ENCODE data around the gene ATP10A. TPM values are rescaled to one million over a fixed set of nuclear protein-coding genes. Genes with fewer than 3 reads are reported as not detected.

ATP10A gene
- total RNA-seq, 1 experiment from 2014 or later: 0.02 TPM

- no peaks in the 10 kb centered on the region for H3K27me3 ChIP-seq (ENCODE audit: insufficient read depth, low read length)
- H3K9me2 ChIP-seq (ENCODE audit: insufficient read depth): no peaks in the 10 kb centered on the region
- BruUV-seq (replicated peaks): no TSS peak
- H3K9ac ChIP-seq (ENCODE audit: low read length): no peak overlapping the region
- no peak overlapping the region for H3K4me3 ChIP-seq (replicated peaks in 1 of 2; ENCODE audit: low read depth in 1 of 2, low read length in 2 of 2)
- no peak for DNase-seq (ENCODE audit: low read depth, low spot score)
- no peaks in the 10 kb centered on the region for H3K79me2 ChIP-seq (ENCODE audit: insufficient read depth, low read length)
- ATAC-seq: no peak
- H3K27ac ChIP-seq (ENCODE audit: low read depth, low read length): no peak overlapping the region
- H4K20me1 ChIP-seq (ENCODE audit: insufficient read depth): no peaks in the 10 kb centered on the region
- peaks cover 6 to 46% of the 10 kb centered on the region in 2 experiments; a peak in 2 of 4 replicates for H3K9me3 ChIP-seq (ENCODE audit: control insufficient read depth in 1 of 2, insufficient read depth in 1 of 2, low read depth in 1 of 2, low read length in 2 of 2)
- ChIA-PET POLR2A (no interaction called here), RAD21 (ENCODE audit: low non-redundant PET in 1 of 2, low total read pairs in 2 of 2, uncharacterized antibody in 2 of 2, unreplicated experiment in 2 of 2) (no interaction called here), CTCF (no interaction called here)
- TF ChIP-seq SRF (IDR thresholded peaks at IDR 0.05; ENCODE audit: low read depth) (no peak), CTCF (IDR thresholded peaks at IDR 0.05 in 2 of 3, conservative IDR thresholded peaks at IDR 0.05 in 1 of 3; ENCODE audit: borderline replicate concordance in 1 of 3, insufficient read depth in 1 of 3, low read depth in 2 of 3, low read length in 2 of 3) (no peak), EGR1 (IDR thresholded peaks at IDR 0.05; ENCODE audit: low read depth) (no peak), JUND (IDR thresholded peaks at IDR 0.05) (no peak)
- H3K4me1 ChIP-seq (ENCODE audit: control insufficient read depth in 1 of 2, insufficient read depth in 2 of 2, low read length in 2 of 2): no peaks in the 10 kb centered on the region
- H3K4me2 ChIP-seq (ENCODE audit: low read length): no peak overlapping the region
- no peaks in the 10 kb centered on the region for H3K36me3 ChIP-seq (ENCODE audit: control insufficient read depth in 1 of 2, insufficient read depth in 2 of 2, low read length in 2 of 2)
- intact Hi-C loops (cut with micrococcal nuclease): no loop called here
- no peak overlapping the region for H2AFZ ChIP-seq (ENCODE audit: low read depth, low read length, poor library complexity, severe bottlenecking)
These were observed 168.3 kb downstream of the ATP10A start for GRCh38 chr15:25694823-25695312.

- Histone ChIP-seq H3K27ac (ENCODE audit: low read depth, low read length) (no peak overlapping the region), H3K4me1 (ENCODE audit: control insufficient read depth in 1 of 2, insufficient read depth in 2 of 2, low read length in 2 of 2) (no peaks in the 10 kb centered on the region), H3K9me3 (ENCODE audit: control insufficient read depth in 1 of 2, insufficient read depth in 1 of 2, low read depth in 1 of 2, low read length in 2 of 2) (peaks cover 6 to 47% of the 10 kb centered on the region in 2 experiments; a peak in 2 of 4 replicates), H3K4me2 (ENCODE audit: low read length) (no peak overlapping the region), H3K36me3 (ENCODE audit: control insufficient read depth in 1 of 2, insufficient read depth in 2 of 2, low read length in 2 of 2) (no peaks in the 10 kb centered on the region), H3K4me3 (replicated peaks in 1 of 2; ENCODE audit: low read depth in 1 of 2, low read length in 2 of 2) (no peak overlapping the region), H3K27me3 (ENCODE audit: insufficient read depth, low read length) (no peaks in the 10 kb centered on the region), H4K20me1 (ENCODE audit: insufficient read depth) (no peaks in the 10 kb centered on the region), H3K79me2 (ENCODE audit: insufficient read depth, low read length) (no peaks in the 10 kb centered on the region), H3K9ac (ENCODE audit: low read length) (no peak overlapping the region), H2AFZ (ENCODE audit: low read depth, low read length, poor library complexity, severe bottlenecking) (no peak overlapping the region), H3K9me2 (ENCODE audit: insufficient read depth) (no peaks in the 10 kb centered on the region)
- CTCF ChIA-PET: no interaction called here
- no peak for DNase-seq (ENCODE audit: low read depth, low spot score)
- intact Hi-C loops (cut with micrococcal nuclease): no loop called here
- POLR2A ChIA-PET: no interaction called here
- no peak for ATAC-seq
- RAD21 ChIA-PET (ENCODE audit: low non-redundant PET in 1 of 2, low total read pairs in 2 of 2, uncharacterized antibody in 2 of 2, unreplicated experiment in 2 of 2): no interaction called here
- no TSS peak for BruUV-seq (replicated peaks)
- TF ChIP-seq POLR2A (IDR thresholded peaks at IDR 0.05; ENCODE audit: borderline replicate concordance, extremely low read depth, insufficient read depth, insufficient read length): no peak
- no peak for TF ChIP-seq ZBTB33 (IDR thresholded peaks at IDR 0.05; ENCODE audit: extremely low read depth, insufficient replicate concordance, low read length)
- TF ChIP-seq SRF (IDR thresholded peaks at IDR 0.05; ENCODE audit: low read depth): no peak
- no peak for TF ChIP-seq ATF3 (IDR thresholded peaks at IDR 0.05)
- no peak for TF ChIP-seq CEBPB (IDR thresholded peaks at IDR 0.05; ENCODE audit: low read depth)
- TF ChIP-seq EZH2phosphoT487 (IDR thresholded peaks at IDR 0.05; ENCODE audit: borderline replicate concordance): no peak
- no peak for TF ChIP-seq CTCF (IDR thresholded peaks at IDR 0.05 in 2 of 3, conservative IDR thresholded peaks at IDR 0.05 in 1 of 3; ENCODE audit: borderline replicate concordance in 1 of 3, insufficient read depth in 1 of 3, low read depth in 2 of 3, low read length in 2 of 3)
- no peak for TF ChIP-seq SIN3A (IDR thresholded peaks at IDR 0.05; ENCODE audit: low read depth)
These were observed 168.9 kb downstream of the ATP10A start for GRCh38 chr15:25694239-25694584.
